ENCODE measurements around the gene GLT8D2. TPM values are rescaled to one million over a fixed set of nuclear protein-coding genes. Genes with fewer than 3 reads are reported as not detected.

Gene GLT8D2
- total and polyA plus RNA-seq, 2 of the 13 experiments (the other 11 are each of a cell fraction or from before 2014, with no cell fraction given), result not detected

GRCh38 chr12:104044158-104044557, 5.8 kb downstream of the GLT8D2 start (continued):
- no peak for TF ChIP-seq GLI4 (CRISPR knock-in tag; IDR thresholded peaks at IDR 0.05; ENCODE audit: borderline replicate concordance)

GRCh38 chr12:104042580-104042979, 7.4 kb downstream of the GLT8D2 start:
- no peak for ATAC-seq
- Histone ChIP-seq H3K27me3 (ENCODE audit: control insufficient read depth in 1 of 2, insufficient read depth in 2 of 2, low read length in 2 of 2) (peaks cover 4 to 27% of the 10 kb centered on the region in 2 experiments; a peak in 2 of 5 replicates), H3K79me2 (ENCODE audit: insufficient read depth, low read length) (no peaks in the 10 kb centered on the region), H4K20me1 (ENCODE audit: insufficient read depth, low read length) (no peaks in the 10 kb centered on the region), H3K27ac (ENCODE audit: extremely low read length, insufficient read depth, low read length) (no peak overlapping the region), H3K4me2 (ENCODE audit: low read depth, low read length) (no peak overlapping the region), H3K9ac (ENCODE audit: insufficient read depth, low read depth, low read length) (no peak overlapping the region), H3K4me1 (ENCODE audit: insufficient read depth, low read length) (no peaks in the 10 kb centered on the region), H3K9me3 (ENCODE audit: low read length) (no peaks in the 10 kb centered on the region), H2AFZ (ENCODE audit: low read length) (no peak overlapping the region), H3K36me3 (replicated peaks in 1 of 2; ENCODE audit: control insufficient read depth in 1 of 2, insufficient read depth in 2 of 2, low read length in 2 of 2) (no peaks in the 10 kb centered on the region), H3K4me3 (replicated peaks in 1 of 3; ENCODE audit: insufficient read depth in 1 of 3, low read depth in 2 of 3, low read length in 3 of 3) (no peak overlapping the region)
- in situ Hi-C loops (cut with HindIII; ENCODE audit: extremely low pct_ligation_motif_present, low pct_unique_long_range_greater_than_20kb) (no loop called here), intact Hi-C loops (cut with micrococcal nuclease; ENCODE audit: unreplicated experiment) (no loop called here)
- ChIA-PET CTCF (ENCODE audit: low intra/inter-chr PET ratio, low total read pairs) (no interaction called here), POLR2A (no interaction called here)
- DNase-seq (ENCODE audit: low spot score), result no peak
- no peak for FAIRE-seq
- BruUV-seq (replicated peaks), result no TSS peak
- WGBS (ENCODE audit: low lambda C conversion rate), result 0% methylated on average over 1 of the region's 1 CpG
- TF ChIP-seq PHF8 (CRISPR knock-in tag; IDR thresholded peaks at IDR 0.05), result no peak
- TF ChIP-seq ZSCAN20 (CRISPR knock-in tag; IDR thresholded peaks at IDR 0.05; ENCODE audit: borderline replicate concordance), result no peak
- TF ChIP-seq HMG20B (CRISPR knock-in tag; conservative IDR thresholded peaks at IDR 0.05), result no peak
- no peak for TF ChIP-seq KMT2B (CRISPR knock-in tag; IDR thresholded peaks at IDR 0.05)
- no peak for TF ChIP-seq TEAD3 (CRISPR knock-in tag; optimal IDR thresholded peaks at IDR 0.05; ENCODE audit: borderline replicate concordance)
- no peak for TF ChIP-seq PPARG (CRISPR knock-in tag; conservative IDR thresholded peaks at IDR 0.05)
- TF ChIP-seq AGO1 (IDR thresholded peaks at IDR 0.05; ENCODE audit: low read depth, low read length, poor library complexity, severe bottlenecking), result no peak
- TF ChIP-seq NFAT5 (CRISPR knock-in tag; IDR thresholded peaks at IDR 0.05), result no peak
- no peak for TF ChIP-seq ZNF33B (CRISPR knock-in tag; IDR thresholded peaks at IDR 0.05)
- TF ChIP-seq PRMT3 (CRISPR knock-in tag; IDR thresholded peaks at IDR 0.05; ENCODE audit: borderline replicate concordance, low read depth), result no peak
- TF ChIP-seq GABPA (IDR thresholded peaks at IDR 0.05; ENCODE audit: low read depth, low read length), result no peak
- no peak for TF ChIP-seq GABPA (CRISPR knock-in tag; IDR thresholded peaks at IDR 0.05; ENCODE audit: low read depth)
- no peak for TF ChIP-seq PAXIP1 (CRISPR knock-in tag; conservative IDR thresholded peaks at IDR 0.05)
